ENCODE results near the gene TPM2. TPM values are rescaled to one million over a fixed set of nuclear protein-coding genes. Genes with fewer than 3 reads are reported as not detected.

The TPM2 gene
- total and polyA plus RNA-seq, 10 of the 15 experiments (the other 5 are each of a cell fraction or from before 2014, with no cell fraction given) = 0.11 to 9.3 (median 1.1) TPM

DNA sequence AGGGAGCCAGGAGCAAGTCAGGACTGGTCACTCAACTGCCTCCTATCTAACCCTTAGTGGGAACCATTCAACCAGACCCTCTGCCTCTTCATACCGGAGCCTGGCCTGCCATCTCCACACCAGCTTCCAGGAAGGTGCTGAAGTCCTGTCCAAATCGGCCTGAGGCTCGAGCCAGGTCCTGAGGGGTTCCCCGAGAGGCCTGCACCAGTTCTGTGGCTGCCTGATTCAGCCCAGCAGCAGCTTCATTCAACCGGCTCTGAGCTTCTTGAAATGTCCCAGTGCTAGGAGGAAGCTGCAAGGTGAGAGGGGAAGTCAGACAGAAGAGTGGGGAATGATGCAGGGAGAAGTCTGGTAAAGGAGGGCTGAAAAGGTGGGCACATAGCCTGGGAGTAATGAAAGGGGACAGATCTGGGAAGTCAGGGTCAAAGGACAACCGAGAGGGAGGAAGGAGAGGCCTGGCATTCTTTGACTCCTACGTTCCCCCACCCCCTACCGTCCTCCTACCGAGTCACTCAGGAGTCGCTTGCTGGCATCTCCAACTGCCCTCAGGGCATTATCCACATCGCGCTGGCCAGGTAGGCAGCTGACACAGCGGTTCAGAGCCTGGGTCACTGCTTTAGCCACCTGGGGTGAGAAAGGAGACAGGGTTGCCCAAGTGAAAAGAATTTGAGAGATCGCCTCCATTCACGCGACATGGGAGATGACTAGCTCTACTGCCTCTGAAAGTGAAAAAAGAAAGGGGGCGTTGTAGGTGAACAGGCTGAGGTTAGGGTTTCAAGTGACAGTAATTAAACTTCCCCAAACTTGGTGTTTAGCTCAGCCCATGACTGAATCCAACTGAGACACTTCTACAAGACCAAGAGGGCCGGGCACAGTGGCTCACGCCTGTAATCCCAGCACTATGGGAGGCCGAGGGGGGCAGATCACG is 22.0 kb upstream of the TPM2 start:
- Histone ChIP-seq H3K36me3 (ENCODE audit: control insufficient read depth in 2 of 2, insufficient read depth in 2 of 2, low read length in 1 of 2) (peaks cover 47 to 48% of the 10 kb centered on the region in 2 experiments), H4K20me1 (ENCODE audit: control insufficient read depth, insufficient read depth) (no peaks in the 10 kb centered on the region), H3K9me3 (replicated peaks; ENCODE audit: control insufficient read depth, insufficient read depth, low read length) (no peaks in the 10 kb centered on the region)

DNA sequence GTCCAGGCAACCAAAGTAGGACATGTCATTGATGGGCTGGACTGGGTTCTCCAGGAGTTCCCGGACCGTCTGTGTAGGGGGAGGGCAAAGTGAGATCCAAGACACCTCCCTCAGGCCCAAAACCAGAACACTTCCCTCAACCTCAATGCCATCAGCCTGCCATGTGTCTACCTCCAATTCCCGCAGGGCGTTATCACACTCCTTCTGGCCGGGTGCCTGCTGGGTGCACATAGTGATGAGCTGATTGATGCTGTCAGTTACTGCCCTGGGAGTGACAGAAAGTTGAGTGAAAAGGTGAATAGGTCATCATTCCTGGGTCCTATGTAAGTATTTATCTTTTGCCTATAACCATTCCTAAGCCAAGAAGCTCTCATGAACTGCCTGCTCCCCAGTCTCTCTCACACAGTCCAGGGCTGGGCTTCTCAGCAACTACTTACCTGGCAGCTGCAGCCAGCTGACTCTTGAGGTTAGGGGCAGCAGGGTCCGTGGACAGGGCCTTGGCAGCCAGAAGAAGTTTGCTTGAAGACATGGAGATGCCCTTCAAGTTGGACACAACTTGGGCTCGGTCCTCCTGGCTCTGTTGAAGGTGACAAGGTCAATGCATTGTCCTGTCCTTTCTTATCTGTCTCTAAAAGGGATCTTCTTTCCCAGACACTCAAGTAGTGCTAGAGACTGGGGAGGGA is 21.2 kb upstream of the TPM2 start:
- H3K27ac ChIP-seq (ENCODE audit: control insufficient read depth, insufficient read depth) = no peak overlapping the region
- ChIA-PET SMC1A (ENCODE audit: uncharacterized antibody, unreplicated experiment) (interaction anchor here (0.6 to 2.7 kb wide), 2 partner anchors 17 to 85 kb away, joined by 3 to 10 read pairs; no protein-coding TSS in a partner anchor), CTCF (interaction anchor here (0.6 to 5.8 kb wide), 5 partner anchors 15 to 50 kb away, joined by 3 to 39 read pairs (median 4); no protein-coding TSS in a partner anchor), POLR2A (interaction anchor here (3.5 kb wide), 1 partner anchor 17 kb away, joined by 14 read pairs; no protein-coding TSS in a partner anchor), RAD21 (ENCODE audit: unreplicated experiment) (no interaction called here)
- H3K9ac ChIP-seq (ENCODE audit: control insufficient read depth, insufficient read depth, low read length) = no peak overlapping the region
- intact Hi-C loops (cut with micrococcal nuclease; ENCODE audit: unreplicated experiment) = no loop called here
- H3K27me3 ChIP-seq (replicated peaks in 1 of 2; ENCODE audit: control insufficient read depth in 2 of 2, insufficient read depth in 2 of 2, low read length in 1 of 2) = no peaks in the 10 kb centered on the region
- H3K79me2 ChIP-seq (ENCODE audit: control insufficient read depth, insufficient read depth, low read length) = no peaks in the 10 kb centered on the region
- H3K4me1 ChIP-seq (ENCODE audit: control insufficient read depth, insufficient read depth, low read length) = peaks cover 14% of the 10 kb centered on the region
- in situ Hi-C loops (cut with MboI) = no loop called here
- DNase-seq (ENCODE audit: low read depth, low spot score) (no peak), ATAC-seq (no peak), FAIRE-seq (no peak)
- H3K4me3 ChIP-seq = no peak overlapping the region
- no peak overlapping the region for H3K4me2 ChIP-seq (ENCODE audit: control insufficient read depth, insufficient read depth)
- peaks cover 45 to 49% of the 10 kb centered on the region in 2 experiments for H3K36me3 ChIP-seq (ENCODE audit: control insufficient read depth in 2 of 2, insufficient read depth in 2 of 2, low read length in 1 of 2)
- H2AFZ ChIP-seq (ENCODE audit: control insufficient read depth, low read depth, low read length) = no peak overlapping the region
- H3K9me3 ChIP-seq (replicated peaks; ENCODE audit: control insufficient read depth, insufficient read depth, low read length) = no peaks in the 10 kb centered on the region
- TSS peak; percentile 46 for BruUV-seq (replicated peaks)
- H4K20me1 ChIP-seq (ENCODE audit: control insufficient read depth, insufficient read depth) = no peaks in the 10 kb centered on the region
- WGBS (ENCODE audit: insufficient coverage, insufficient replicate concordance, low lambda C conversion rate, missing lambda C conversion rate) = 96% methylated on average over 7 of the region's 7 CpGs
- TF ChIP-seq, protein P1, sequence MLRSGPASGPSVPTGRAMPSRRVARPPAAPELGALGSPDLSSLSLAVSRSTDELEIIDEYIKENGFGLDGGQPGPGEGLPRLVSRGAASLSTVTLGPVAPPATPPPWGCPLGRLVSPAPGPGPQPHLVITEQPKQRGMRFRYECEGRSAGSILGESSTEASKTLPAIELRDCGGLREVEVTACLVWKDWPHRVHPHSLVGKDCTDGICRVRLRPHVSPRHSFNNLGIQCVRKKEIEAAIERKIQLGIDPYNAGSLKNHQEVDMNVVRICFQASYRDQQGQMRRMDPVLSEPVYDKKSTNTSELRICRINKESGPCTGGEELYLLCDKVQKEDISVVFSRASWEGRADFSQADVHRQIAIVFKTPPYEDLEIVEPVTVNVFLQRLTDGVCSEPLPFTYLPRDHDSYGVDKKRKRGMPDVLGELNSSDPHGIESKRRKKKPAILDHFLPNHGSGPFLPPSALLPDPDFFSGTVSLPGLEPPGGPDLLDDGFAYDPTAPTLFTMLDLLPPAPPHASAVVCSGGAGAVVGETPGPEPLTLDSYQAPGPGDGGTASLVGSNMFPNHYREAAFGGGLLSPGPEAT (IDR thresholded peaks at IDR 0.05; ENCODE audit: low read depth) = no peak
- TF ChIP-seq CHD4 (IDR thresholded peaks at IDR 0.05) = no peak
- TF ChIP-seq, protein P2, sequence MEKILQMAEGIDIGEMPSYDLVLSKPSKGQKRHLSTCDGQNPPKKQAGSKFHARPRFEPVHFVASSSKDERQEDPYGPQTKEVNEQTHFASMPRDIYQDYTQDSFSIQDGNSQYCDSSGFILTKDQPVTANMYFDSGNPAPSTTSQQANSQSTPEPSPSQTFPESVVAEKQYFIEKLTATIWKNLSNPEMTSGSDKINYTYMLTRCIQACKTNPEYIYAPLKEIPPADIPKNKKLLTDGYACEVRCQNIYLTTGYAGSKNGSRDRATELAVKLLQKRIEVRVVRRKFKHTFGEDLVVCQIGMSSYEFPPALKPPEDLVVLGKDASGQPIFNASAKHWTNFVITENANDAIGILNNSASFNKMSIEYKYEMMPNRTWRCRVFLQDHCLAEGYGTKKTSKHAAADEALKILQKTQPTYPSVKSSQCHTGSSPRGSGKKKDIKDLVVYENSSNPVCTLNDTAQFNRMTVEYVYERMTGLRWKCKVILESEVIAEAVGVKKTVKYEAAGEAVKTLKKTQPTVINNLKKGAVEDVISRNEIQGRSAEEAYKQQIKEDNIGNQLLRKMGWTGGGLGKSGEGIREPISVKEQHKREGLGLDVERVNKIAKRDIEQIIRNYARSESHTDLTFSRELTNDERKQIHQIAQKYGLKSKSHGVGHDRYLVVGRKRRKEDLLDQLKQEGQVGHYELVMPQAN (conservative IDR thresholded peaks at IDR 0.05) = no peak
- TF ChIP-seq MEF2B (IDR thresholded peaks at IDR 0.05; ENCODE audit: partially characterized antibody, poor library complexity, severe bottlenecking) = no peak
- no peak for TF ChIP-seq IKZF1 (conservative IDR thresholded peaks at IDR 0.05)
- no peak for TF ChIP-seq MTA3 (IDR thresholded peaks at IDR 0.05; ENCODE audit: borderline replicate concordance, low read length)

More for the DNA sequence above, 22.0 kb upstream of the TPM2 start:
- ATAC-seq = peak; percentile 70
- Histone ChIP-seq H3K27ac (ENCODE audit: control insufficient read depth, insufficient read depth) (no peak overlapping the region), H3K27me3 (replicated peaks in 1 of 2; ENCODE audit: control insufficient read depth in 2 of 2, insufficient read depth in 2 of 2, low read length in 1 of 2) (no peaks in the 10 kb centered on the region), H2AFZ (ENCODE audit: control insufficient read depth, low read depth, low read length) (no peak overlapping the region), H3K79me2 (ENCODE audit: control insufficient read depth, insufficient read depth, low read length) (no peaks in the 10 kb centered on the region), H3K4me2 (ENCODE audit: control insufficient read depth, insufficient read depth) (no peak overlapping the region), H3K9ac (ENCODE audit: control insufficient read depth, insufficient read depth, low read length) (no peak overlapping the region), H3K4me3 (no peak overlapping the region), H3K4me1 (ENCODE audit: control insufficient read depth, insufficient read depth, low read length) (peaks cover 14% of the 10 kb centered on the region)
- DNase-seq (ENCODE audit: low read depth, low spot score) = no peak
- intact Hi-C loops (cut with micrococcal nuclease; ENCODE audit: unreplicated experiment) (no loop called here), in situ Hi-C loops (cut with MboI) (no loop called here)
- BruUV-seq (replicated peaks) = no TSS peak
- POLR2A ChIA-PET = interaction anchor here (0.6 to 3.5 kb wide), 3 partner anchors 16 to 50 kb away, joined by 3 to 14 read pairs (median 4); no protein-coding TSS in a partner anchor
- no peak for TF ChIP-seq ASH2L (IDR thresholded peaks at IDR 0.05; ENCODE audit: borderline replicate concordance, low read depth)
- peak; percentile 31; the same call in 1 of the 2 replicates for TF ChIP-seq RUNX3 (IDR thresholded peaks at IDR 0.05; ENCODE audit: low read length)
- TF ChIP-seq BHLHE40 (IDR thresholded peaks at IDR 0.05; ENCODE audit: borderline replicate concordance in 1 of 2, low read depth in 2 of 2, low read length in 1 of 2) = no peak
- peak; percentile 61 for FAIRE-seq
- 73% methylated on average over 21 of the region's 21 CpGs for WGBS (ENCODE audit: insufficient coverage, insufficient replicate concordance, low lambda C conversion rate, missing lambda C conversion rate)
- SMC1A ChIA-PET (ENCODE audit: uncharacterized antibody, unreplicated experiment) = interaction anchor here (0.6 to 2.7 kb wide), 3 partner anchors 16 to 85 kb away, joined by 3 to 10 read pairs (median 7); no protein-coding TSS in a partner anchor
- RAD21 ChIA-PET (ENCODE audit: unreplicated experiment) = interaction anchor here (0.6 to 1.4 kb wide), 3 partner anchors 16 to 67 kb away, joined by 3 to 4 read pairs (median 3); no protein-coding TSS in a partner anchor
- CTCF ChIA-PET = interaction anchor here (0.6 to 5.8 kb wide), 11 partner anchors 11 to 76 kb away, joined by 3 to 39 read pairs (median 4); partner anchors contain the start of genes CREB3 and TLN1
